GM21723 (cell line): ENCODE measurements around the gene ATP9A.

Experiments used
- ATAC-seq: cut with Tn5 transposase; IDR thresholded peaks from one replicate; pipeline ENCODE4 v1.9.1; 2021; ENCODE audit warnings: mild to moderate bottlenecking, moderate library complexity; ENCODE audit not compliant: unreplicated experiment

Gene ATP9A

GRCh38 chr20:51562027-51562331 lies 206.2 kb downstream of the ATP9A start:
- no peak for ATAC-seq

GRCh38 chr20:51560550-51561307 lies 207.5 kb downstream of the ATP9A start:
- ATAC-seq = no peak

DNA sequence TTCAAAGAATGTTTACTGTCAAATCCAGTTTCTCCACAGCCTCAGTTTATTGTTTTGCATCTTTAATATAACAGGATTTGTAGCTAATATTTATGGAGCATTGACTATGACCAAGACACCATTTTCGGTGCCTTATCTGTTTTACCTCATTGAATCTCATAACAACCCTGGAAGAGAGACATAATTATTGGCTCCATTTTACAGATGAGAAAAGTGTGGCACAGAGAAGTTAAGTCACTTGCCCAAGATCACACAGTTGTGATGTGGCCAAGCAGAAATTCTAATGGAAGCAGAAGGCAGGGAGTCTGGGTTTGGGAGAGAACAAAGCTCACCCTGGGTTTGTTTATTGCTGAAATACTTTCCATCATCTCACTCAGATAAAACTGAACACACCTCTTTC lies 208.1 kb downstream of the ATP9A start:
- ATAC-seq = no peak

DNA sequence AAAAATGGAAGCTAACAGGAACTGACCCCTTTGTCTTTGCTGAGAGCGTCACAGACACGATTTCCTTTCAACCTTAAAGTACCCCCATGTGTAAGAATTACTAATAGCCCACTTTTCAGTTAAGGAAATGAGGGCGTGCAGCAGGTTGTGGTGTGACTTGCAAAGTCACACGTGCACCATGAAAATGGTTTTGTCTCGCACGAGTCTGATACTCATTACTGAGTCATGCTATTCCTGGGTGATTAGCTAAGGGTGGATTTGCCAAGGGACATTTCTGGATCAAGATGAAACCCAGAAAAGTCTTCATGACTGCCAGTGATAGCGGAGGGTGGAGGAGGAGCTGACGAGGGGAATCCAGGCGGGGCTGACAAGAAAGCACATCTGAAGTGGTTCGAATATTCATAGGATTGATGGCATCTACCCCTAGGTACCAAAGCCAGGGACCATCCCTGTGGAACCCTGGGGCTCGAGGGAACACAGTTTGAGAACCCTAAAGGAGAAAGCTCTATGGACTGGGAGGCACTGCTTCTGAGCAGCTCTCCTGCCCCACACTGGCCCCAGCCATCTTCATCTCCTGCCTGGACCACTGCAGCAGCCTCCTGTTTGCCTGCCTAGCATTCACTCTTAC lies 213.5 kb downstream of the ATP9A start:
- no peak for ATAC-seq

- no peak for ATAC-seq
Observed at GRCh38 chr20:51553897-51554486, 214.2 kb downstream of the ATP9A start.

GRCh38 chr20:51551186-51551585 lies 217.0 kb downstream of the ATP9A start:
- no peak for ATAC-seq

DNA sequence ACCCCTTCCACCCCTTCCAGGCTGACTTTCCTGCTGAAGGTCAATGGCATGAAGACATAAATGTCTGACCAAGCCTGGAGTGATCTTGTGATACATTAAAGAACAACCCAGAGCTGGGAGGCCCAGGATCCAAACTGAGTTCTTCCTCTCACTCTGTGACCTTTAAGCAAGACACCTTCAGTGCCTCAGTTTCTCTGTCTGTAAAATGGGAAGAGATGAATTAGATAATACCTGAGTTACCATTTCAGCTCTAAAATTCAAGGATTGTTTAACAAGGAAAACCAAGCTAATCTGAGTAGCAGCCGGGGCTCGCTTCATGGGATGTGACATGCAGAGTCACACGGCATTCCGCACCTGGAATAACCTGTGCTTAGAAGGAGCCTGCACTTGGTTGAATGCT lies 218.7 kb downstream of the ATP9A start:
- no peak for ATAC-seq

DNA sequence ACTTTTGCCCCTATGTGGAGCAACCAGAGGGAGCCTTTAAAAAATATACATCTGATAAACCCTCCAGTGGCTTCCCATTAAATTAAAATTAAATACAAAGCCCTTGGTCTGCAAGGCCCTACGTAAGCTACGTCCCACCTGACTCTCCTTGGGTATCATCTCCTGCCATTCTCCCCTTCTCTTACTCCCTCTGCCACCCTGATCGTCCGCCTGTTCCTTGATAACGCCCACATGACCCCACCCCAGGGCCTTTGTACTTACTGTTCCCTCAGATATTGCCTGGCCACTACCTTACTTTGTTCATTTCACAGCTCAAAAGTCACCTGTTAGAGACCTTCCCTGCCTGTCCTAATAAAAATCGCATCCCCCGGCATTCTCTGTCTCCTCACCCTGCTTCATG lies 220.2 kb downstream of the ATP9A start:
- ATAC-seq = no peak
